Esophagus muscularis mucosa (tissue), 4 donors: ENCODE measurements around the gene SLC25A13.

ENCODE experiments used
- EP300 ChIP-seq: sonication (generic); formaldehyde crosslinking; IDR thresholded peaks from one replicate; pipeline ENCODE4 v1.6.1; 2017; ENCODE audit warnings: antibody characterized with exemption
- POLR2A ChIP-seq: fragments of 450-650 bp; IDR thresholded peaks from one replicate; pipeline ENCODE4 v1.6.1; 2017; ENCODE audit warnings: antibody characterized with exemption, moderate library complexity, mild to moderate bottlenecking, low read depth
- POLR2AphosphoS5 ChIP-seq, 2 donors: sonication (generic); formaldehyde crosslinking; IDR thresholded peaks; one replicate each; pipeline ENCODE4 v1.6.1; 2017; ENCODE audit warnings: antibody characterized with exemption in 2 of 2
- TF ChIP-seq, protein P1 (sequence below), 3 experiments: fragments of 200-600 bp in 2 of 3; fragments of 450-650 bp in 1 of 3; sonication (generic) in 2 of 3; IDR thresholded peaks; one replicate each; pipeline ENCODE4 v1.5.1; 2017 to 2019; ENCODE audit warnings: antibody characterized with exemption in 3 of 3, mild to moderate bottlenecking in 2 of 3, moderate library complexity in 1 of 3

DNA sequence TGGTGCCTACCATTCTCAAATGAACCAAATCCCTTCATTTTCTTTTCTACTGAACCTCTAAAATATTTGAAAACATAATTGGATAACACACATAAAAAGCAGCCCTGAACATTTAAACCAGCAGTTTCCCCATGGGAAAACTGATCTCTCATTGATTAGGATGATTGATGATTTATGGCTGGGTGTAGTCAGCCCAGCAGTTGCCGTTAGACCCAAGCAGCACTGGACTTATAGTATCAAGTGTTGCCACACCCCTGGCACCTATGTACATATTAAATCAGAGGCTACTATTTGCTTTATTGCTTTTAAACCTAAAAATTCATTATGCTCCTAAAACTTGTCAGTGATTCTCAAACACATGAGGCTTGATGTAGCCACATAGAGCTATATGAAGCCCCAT is 20.2 kb upstream of the SLC25A13 start:
- TF ChIP-seq POLR2A = no peak
- TF ChIP-seq, protein P1, sequence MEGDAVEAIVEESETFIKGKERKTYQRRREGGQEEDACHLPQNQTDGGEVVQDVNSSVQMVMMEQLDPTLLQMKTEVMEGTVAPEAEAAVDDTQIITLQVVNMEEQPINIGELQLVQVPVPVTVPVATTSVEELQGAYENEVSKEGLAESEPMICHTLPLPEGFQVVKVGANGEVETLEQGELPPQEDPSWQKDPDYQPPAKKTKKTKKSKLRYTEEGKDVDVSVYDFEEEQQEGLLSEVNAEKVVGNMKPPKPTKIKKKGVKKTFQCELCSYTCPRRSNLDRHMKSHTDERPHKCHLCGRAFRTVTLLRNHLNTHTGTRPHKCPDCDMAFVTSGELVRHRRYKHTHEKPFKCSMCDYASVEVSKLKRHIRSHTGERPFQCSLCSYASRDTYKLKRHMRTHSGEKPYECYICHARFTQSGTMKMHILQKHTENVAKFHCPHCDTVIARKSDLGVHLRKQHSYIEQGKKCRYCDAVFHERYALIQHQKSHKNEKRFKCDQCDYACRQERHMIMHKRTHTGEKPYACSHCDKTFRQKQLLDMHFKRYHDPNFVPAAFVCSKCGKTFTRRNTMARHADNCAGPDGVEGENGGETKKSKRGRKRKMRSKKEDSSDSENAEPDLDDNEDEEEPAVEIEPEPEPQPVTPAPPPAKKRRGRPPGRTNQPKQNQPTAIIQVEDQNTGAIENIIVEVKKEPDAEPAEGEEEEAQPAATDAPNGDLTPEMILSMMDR (IDR thresholded peaks at IDR 0.05) = no peak
- no peak for TF ChIP-seq EP300
- TF ChIP-seq POLR2AphosphoS5 (IDR thresholded peaks at IDR 0.05) = no peak
